Measurements from ENCODE around the gene HELZ.

DNA sequence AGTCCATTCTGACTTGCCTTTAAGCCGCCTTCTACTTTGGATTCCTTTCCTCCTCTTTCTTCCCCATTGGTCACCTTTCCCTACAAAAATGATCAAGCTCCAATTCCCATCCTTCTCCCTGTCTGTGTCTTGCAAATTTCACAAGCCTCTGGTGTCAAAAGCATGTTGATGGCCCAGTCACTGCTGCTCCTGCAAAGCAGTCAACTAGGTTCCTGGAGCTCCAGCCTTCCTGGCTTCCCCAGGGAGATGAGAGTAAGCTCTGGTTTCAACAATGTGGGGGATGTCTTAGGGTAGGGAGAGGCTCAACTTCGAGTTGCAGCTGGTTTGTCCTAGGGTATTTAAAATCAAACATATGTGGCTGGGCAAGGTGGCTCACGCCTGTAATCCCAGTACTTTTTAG lies 36.1 kb upstream of the HELZ start:
- TF ChIP-seq POLR2A (IDR thresholded peaks at IDR 0.05) = no peak
- TF ChIP-seq, protein P1, sequence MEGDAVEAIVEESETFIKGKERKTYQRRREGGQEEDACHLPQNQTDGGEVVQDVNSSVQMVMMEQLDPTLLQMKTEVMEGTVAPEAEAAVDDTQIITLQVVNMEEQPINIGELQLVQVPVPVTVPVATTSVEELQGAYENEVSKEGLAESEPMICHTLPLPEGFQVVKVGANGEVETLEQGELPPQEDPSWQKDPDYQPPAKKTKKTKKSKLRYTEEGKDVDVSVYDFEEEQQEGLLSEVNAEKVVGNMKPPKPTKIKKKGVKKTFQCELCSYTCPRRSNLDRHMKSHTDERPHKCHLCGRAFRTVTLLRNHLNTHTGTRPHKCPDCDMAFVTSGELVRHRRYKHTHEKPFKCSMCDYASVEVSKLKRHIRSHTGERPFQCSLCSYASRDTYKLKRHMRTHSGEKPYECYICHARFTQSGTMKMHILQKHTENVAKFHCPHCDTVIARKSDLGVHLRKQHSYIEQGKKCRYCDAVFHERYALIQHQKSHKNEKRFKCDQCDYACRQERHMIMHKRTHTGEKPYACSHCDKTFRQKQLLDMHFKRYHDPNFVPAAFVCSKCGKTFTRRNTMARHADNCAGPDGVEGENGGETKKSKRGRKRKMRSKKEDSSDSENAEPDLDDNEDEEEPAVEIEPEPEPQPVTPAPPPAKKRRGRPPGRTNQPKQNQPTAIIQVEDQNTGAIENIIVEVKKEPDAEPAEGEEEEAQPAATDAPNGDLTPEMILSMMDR (IDR thresholded peaks at IDR 0.05 in 4 of 5, conservative IDR thresholded peaks at IDR 0.05 in 1 of 5) = no peak

Measured in gastrocnemius medialis (tissue), 4 donors.